ENCODE data around the gene POR. TPM values are rescaled to one million over a fixed set of nuclear protein-coding genes. Genes with fewer than 3 reads are reported as not detected.

The POR gene
- total and polyA plus RNA-seq, 2 of the 13 experiments (the other 11 are each of a cell fraction or from before 2014, with no cell fraction given) = 145 to 266 TPM

DNA sequence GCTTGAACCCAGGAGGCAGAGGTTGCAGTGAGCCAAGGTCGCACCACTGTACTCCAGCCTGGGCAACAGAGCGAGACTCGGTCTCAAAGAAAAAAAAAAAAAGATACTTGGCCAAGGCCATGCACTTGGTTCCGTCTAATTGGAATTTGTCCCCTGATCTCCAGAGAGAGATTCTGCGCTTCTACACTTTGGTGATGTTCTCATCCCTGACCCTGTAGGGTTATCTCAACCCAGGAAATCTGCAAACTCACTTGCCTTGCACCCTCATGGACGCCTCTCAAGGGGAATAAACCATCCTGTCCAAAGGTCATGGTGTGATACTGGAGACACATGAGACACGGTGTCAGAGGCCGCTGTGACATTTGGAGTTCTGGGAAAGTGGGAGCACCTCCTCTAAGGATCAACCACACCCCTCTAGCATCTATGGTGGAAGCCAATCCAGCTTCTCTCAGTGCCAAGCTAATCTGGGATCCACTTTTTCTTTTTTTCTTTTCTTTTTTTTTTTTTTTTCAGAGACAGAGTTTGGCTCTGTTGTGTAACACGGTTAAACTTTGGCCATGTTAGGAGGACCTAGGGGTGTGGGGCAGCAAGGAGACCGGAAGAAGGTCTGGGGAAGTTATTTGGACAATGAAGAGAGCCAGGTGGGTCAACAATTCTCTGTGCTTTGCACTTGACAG is 7.8 kb upstream of the POR start (continued):
- TF ChIP-seq ZNF609 (CRISPR knock-in tag; IDR thresholded peaks at IDR 0.05; ENCODE audit: borderline replicate concordance) (peak; percentile 45; the same call in 1 of the 2 replicates), TCF7L2 (IDR thresholded peaks at IDR 0.05; ENCODE audit: low read depth, low read length) (no peak), KDM1A (CRISPR knock-in tag; IDR thresholded peaks at IDR 0.05) (0 out of 2 replicates have a peak, but pooled peaks have one; percentile 40), SAP130 (CRISPR knock-in tag; IDR thresholded peaks at IDR 0.05; ENCODE audit: low read depth) (peak; percentile 81), HMGXB4 (CRISPR knock-in tag; IDR thresholded peaks at IDR 0.05; ENCODE audit: borderline replicate concordance in 1 of 2, low read depth in 1 of 2) (no peak), NR2C2 (CRISPR knock-in tag; IDR thresholded peaks at IDR 0.05; ENCODE audit: borderline replicate concordance) (peak; percentile 76), SP1 (IDR thresholded peaks at IDR 0.05) (no peak), SP1 (CRISPR knock-in tag; IDR thresholded peaks at IDR 0.05) (no peak; the same call in 1 of the 2 replicates), MEIS2 (CRISPR knock-in tag; IDR thresholded peaks at IDR 0.05) (0 out of 2 replicates have a peak, but pooled peaks have one; percentile 20), GATAD2A (CRISPR knock-in tag; IDR thresholded peaks at IDR 0.05) (peak; percentile 85), NFE2L2 (IDR thresholded peaks at IDR 0.05; ENCODE audit: low read length) (peak; percentile 34; the same call in 1 of the 2 replicates), ZNF326 (CRISPR knock-in tag; IDR thresholded peaks at IDR 0.05; ENCODE audit: borderline replicate concordance) (no peak), ZNF766 (CRISPR knock-in tag; IDR thresholded peaks at IDR 0.05; ENCODE audit: borderline replicate concordance) (no peak), TARDBP (CRISPR knock-in tag; IDR thresholded peaks at IDR 0.05) (peak; percentile 31; the same call in 1 of the 2 replicates), GABPA (IDR thresholded peaks at IDR 0.05; ENCODE audit: low read depth, low read length) (no peak), GABPA (CRISPR knock-in tag; IDR thresholded peaks at IDR 0.05; ENCODE audit: low read depth) (peak; percentile 80), ZNF33B (CRISPR knock-in tag; IDR thresholded peaks at IDR 0.05) (no peak)
- TF ChIP-seq, protein P1, sequence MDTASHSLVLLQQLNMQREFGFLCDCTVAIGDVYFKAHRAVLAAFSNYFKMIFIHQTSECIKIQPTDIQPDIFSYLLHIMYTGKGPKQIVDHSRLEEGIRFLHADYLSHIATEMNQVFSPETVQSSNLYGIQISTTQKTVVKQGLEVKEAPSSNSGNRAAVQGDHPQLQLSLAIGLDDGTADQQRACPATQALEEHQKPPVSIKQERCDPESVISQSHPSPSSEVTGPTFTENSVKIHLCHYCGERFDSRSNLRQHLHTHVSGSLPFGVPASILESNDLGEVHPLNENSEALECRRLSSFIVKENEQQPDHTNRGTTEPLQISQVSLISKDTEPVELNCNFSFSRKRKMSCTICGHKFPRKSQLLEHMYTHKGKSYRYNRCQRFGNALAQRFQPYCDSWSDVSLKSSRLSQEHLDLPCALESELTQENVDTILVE (CRISPR knock-in tag; IDR thresholded peaks at IDR 0.05) = peak; percentile 20; the same call in 1 of the 2 replicates
- TF ChIP-seq, protein P2, sequence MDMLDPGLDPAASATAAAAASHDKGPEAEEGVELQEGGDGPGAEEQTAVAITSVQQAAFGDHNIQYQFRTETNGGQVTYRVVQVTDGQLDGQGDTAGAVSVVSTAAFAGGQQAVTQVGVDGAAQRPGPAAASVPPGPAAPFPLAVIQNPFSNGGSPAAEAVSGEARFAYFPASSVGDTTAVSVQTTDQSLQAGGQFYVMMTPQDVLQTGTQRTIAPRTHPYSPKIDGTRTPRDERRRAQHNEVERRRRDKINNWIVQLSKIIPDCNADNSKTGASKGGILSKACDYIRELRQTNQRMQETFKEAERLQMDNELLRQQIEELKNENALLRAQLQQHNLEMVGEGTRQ (IDR thresholded peaks at IDR 0.05; ENCODE audit: low read depth, low read length) = no peak
- TF ChIP-seq, protein P2 (CRISPR knock-in tag; IDR thresholded peaks at IDR 0.05; ENCODE audit: borderline replicate concordance) = no peak
